HepG2 (cell line): ENCODE measurements around the gene ATP2B2. TPM values are rescaled to one million over a fixed set of nuclear protein-coding genes. Genes with fewer than 3 reads are reported as not detected.

Source experiments
- ATAC-seq: fragments of 200-7000 bp; cut with Tn5 transposase; 3 replicates; pipeline ENCODE4 v1.9.1; 2020; ENCODE audit warnings: mild to moderate bottlenecking, moderate library complexity
- BruUV-seq: library from RNA; stranded (reverse); fragments of 400-500 nt; replicated peaks from 2 replicates; lab custom pipeline; 2021; lab: Mats Ljungman, UMichigan
- CTCF ChIA-PET: fragments of 300-600 bp; formaldehyde crosslinking; extraction: SDS; loops from one replicate; lab custom pipeline; 2021; ENCODE audit warnings: low total read pairs, inconsistent platforms, low intra/inter-chr PET ratio; lab: Yijun Ruan, JAX
- POLR2A ChIA-PET: fragments of 350-600 bp; sonication (Branson Sonifier 250); formaldehyde crosslinking; loops from one replicate; lab custom pipeline; 2020; ENCODE audit warnings: antibody characterized with exemption, inconsistent platforms; lab: Yijun Ruan, JAX
- DNase-seq: peaks from one replicate; pipeline ENCODE4 v3.0.0-alpha.2; 2015; ENCODE audit warnings: low spot score
- FAIRE-seq: peaks from 3 replicates; lab custom pipeline; 2011; peaks lifted over from hg19 to GRCh38; lab: Jason Lieb, UNC
- H2AFZ ChIP-seq: one replicate; pipeline ENCODE4 v1.6.1; 2011; ENCODE audit warnings: low read length, inconsistent platforms
- H3K27ac ChIP-seq: fragments of 300-600 bp; 3 replicates; pipeline ENCODE4 v1.8.0; 2011; ENCODE audit warnings: mixed run types, mild to moderate bottlenecking, mixed read lengths, low read length, inconsistent platforms; ENCODE audit not compliant: insufficient read depth; ENCODE audit errors: extremely low read length
- H3K27me3 ChIP-seq, 2 experiments: fragments of 200-600 bp in 1 of 2; 2 replicates in 1 of 2; 3 replicates in 1 of 2; pipeline versions ENCODE4 v1.6.0 to v1.8.0; 2011; ENCODE audit warnings: low read length in 2 of 2, mild to moderate bottlenecking in 2 of 2, moderate library complexity in 2 of 2, inconsistent platforms in 1 of 2; ENCODE audit not compliant: insufficient read depth in 2 of 2, control insufficient read depth in 1 of 2
- H3K36me3 ChIP-seq, 2 experiments: fragments of 200-600 bp in 1 of 2; replicated peaks in 1 of 2; 2 replicates in 1 of 2; 3 replicates in 1 of 2; pipeline versions ENCODE4 v1.5.1 to v1.8.0; 2011; ENCODE audit warnings: low read length in 2 of 2, inconsistent platforms in 1 of 2; ENCODE audit not compliant: insufficient read depth in 2 of 2, control insufficient read depth in 1 of 2
- H3K4me1 ChIP-seq: 2 replicates; pipeline ENCODE4 v1.5.1; 2012; ENCODE audit warnings: low read length, inconsistent platforms; ENCODE audit not compliant: insufficient read depth
- H3K4me2 ChIP-seq: 2 replicates; pipeline ENCODE4 v1.6.0; 2011; ENCODE audit warnings: low read depth, low read length, inconsistent platforms
- H3K4me3 ChIP-seq, 3 experiments: fragments of 200-600 bp in 1 of 3; sonication (generic), shearing (Covaris generic) in 1 of 3; replicated peaks in 1 of 3; 2 replicates each; pipeline ENCODE4 v1.5.1; 2011 to 2016; ENCODE audit warnings: low read length in 3 of 3, inconsistent platforms in 2 of 3, low read depth in 2 of 3, mild to moderate bottlenecking in 2 of 3, control low read depth in 1 of 3, mixed read lengths in 1 of 3; ENCODE audit not compliant: insufficient read depth in 1 of 3
- H3K79me2 ChIP-seq: one replicate; pipeline ENCODE4 v1.6.1; 2011; ENCODE audit warnings: low read length, inconsistent platforms; ENCODE audit not compliant: insufficient read depth
- H3K9ac ChIP-seq: 2 replicates; pipeline ENCODE4 v1.6.0; 2011; ENCODE audit warnings: mild to moderate bottlenecking, low read depth, low read length, inconsistent platforms; ENCODE audit not compliant: insufficient read depth
- H3K9me3 ChIP-seq: 2 replicates; pipeline ENCODE4 v1.5.1; 2012; ENCODE audit warnings: mild to moderate bottlenecking, low read length
- H4K20me1 ChIP-seq: 2 replicates; pipeline ENCODE4 v1.6.0; 2011; ENCODE audit warnings: inconsistent platforms, mild to moderate bottlenecking, low read length, moderate library complexity; ENCODE audit not compliant: insufficient read depth
- ARNTL ChIP-seq: sonication (generic); formaldehyde crosslinking; IDR thresholded peaks from 2 replicates; pipeline ENCODE4 v1.4.0; 2020; ENCODE audit warnings: mild to moderate bottlenecking, missing genetic modification reagents
- CHCHD3 ChIP-seq: sonication (generic); formaldehyde crosslinking; IDR thresholded peaks from 2 replicates; pipeline ENCODE4 v1.8.0; 2022; ENCODE audit warnings: mild to moderate bottlenecking, missing genetic modification reagents, moderate library complexity
- FOSL2 ChIP-seq: sonication (generic); formaldehyde crosslinking; IDR thresholded peaks from 2 replicates; pipeline ENCODE4 v1.4.0; 2020; ENCODE audit warnings: missing genetic modification reagents
- FOXJ3 ChIP-seq: sonication (generic); formaldehyde crosslinking; IDR thresholded peaks from 2 replicates; pipeline ENCODE4 v1.4.0; 2020; ENCODE audit warnings: missing genetic modification reagents, mild to moderate bottlenecking, borderline replicate concordance
- GTF3A ChIP-seq: sonication (generic); formaldehyde crosslinking; conservative IDR thresholded peaks from 2 replicates; pipeline ENCODE4 v1.4.0; 2020; ENCODE audit warnings: mild to moderate bottlenecking, missing genetic modification reagents
- MBNL3 ChIP-seq: fragments of 250-450 bp; sonication (Bioruptor Pico); conservative IDR thresholded peaks from 2 replicates; pipeline ENCODE4 v1.8.0; 2022; ENCODE audit warnings: mild to moderate bottlenecking, inconsistent platforms
- SIN3B ChIP-seq: fragments of 150-350 bp; IDR thresholded peaks from 2 replicates; pipeline ENCODE4 v1.6.1; 2014; ENCODE audit warnings: low read length
- SPEN ChIP-seq: sonication (generic); formaldehyde crosslinking; IDR thresholded peaks from 2 replicates; pipeline ENCODE4 v1.5.1; 2020; ENCODE audit warnings: low read depth, mild to moderate bottlenecking, missing genetic modification reagents
- SRF ChIP-seq: IDR thresholded peaks from 2 replicates; pipeline ENCODE4 v1.6.1; 2011; ENCODE audit warnings: mild to moderate bottlenecking, low read depth, low read length, moderate library complexity
- TCF12 ChIP-seq, 2 experiments: fragments of 450-650 bp in 1 of 2; sonication (generic) in 1 of 2; formaldehyde crosslinking in 1 of 2; IDR thresholded peaks; 2 replicates each; pipeline versions ENCODE4 v1.6.1 to v1.8.0; 2017 to 2022; ENCODE audit warnings: antibody characterized with exemption in 1 of 2, mild to moderate bottlenecking in 1 of 2, missing genetic modification reagents in 1 of 2, moderate library complexity in 1 of 2
- ZBTB26 ChIP-seq: IDR thresholded peaks from 2 replicates; pipeline ENCODE4 v1.6.1; 2016; ENCODE audit warnings: missing compliant biosample characterization, missing genetic modification reagents, borderline replicate concordance
- ZNF513 ChIP-seq: sonication (generic); formaldehyde crosslinking; conservative IDR thresholded peaks from 2 replicates; pipeline ENCODE4 v1.5.0; 2020; ENCODE audit warnings: missing genetic modification reagents
- ZNF549 ChIP-seq: sonication (generic); formaldehyde crosslinking; IDR thresholded peaks from 2 replicates; pipeline ENCODE4 v1.5.0; 2020; ENCODE audit warnings: missing genetic modification reagents
- WGBS: methylation state at CpG from one replicate; pipeline ENCODE4 v1.1.6; 2017; ENCODE audit warnings: low lambda C conversion rate; 5-methylcytosine and 5-hydroxymethylcytosine counted together
- in situ Hi-C: cut with HindIII; loops from 2 replicates; pipeline ENCODE4 v1.10.0; 2017; ENCODE audit warnings: low pct_unique_long_range_greater_than_20kb; ENCODE audit not compliant: extremely low pct_ligation_motif_present
- intact Hi-C: fragments of 100-400 bp; cut with micrococcal nuclease; formaldehyde crosslinking; loops from one replicate; pipeline ENCODE4 v1.10.0; 2022; ENCODE audit not compliant: unreplicated experiment
- polyA plus RNA-seq, 8 experiments: library from polyadenylated mRNA; depleted of rRNA in 3 of 8; stranded (reverse) in 7 of 8; unstranded in 1 of 8; fragments of >200 nt; fragmentation: Illumina TruSeq in 4 of 8; extraction: Trizol in 4 of 8; gene quantifications; 2 replicates each; pipeline versions ENCODE4 v1.2.1 to v1.2.3, GENCODE V29; 2011 to 2016; ENCODE audit warnings: low read depth in 4 of 8, missing spikeins in 1 of 8, mixed read lengths in 1 of 8; ENCODE audit not compliant: insufficient read depth in 1 of 8
- total RNA-seq, 5 experiments: library from RNA; depleted of rRNA; stranded (reverse); fragments of >200 nt; fragmentation: Illumina TruSeq; extraction: Trizol; gene quantifications; 2 replicates each; pipeline ENCODE4 v1.2.3, GENCODE V29; 2016; ENCODE audit warnings: low read depth in 1 of 5
- TF ChIP-seq, protein P1 (sequence below): sonication (generic); formaldehyde crosslinking; IDR thresholded peaks from 2 replicates; pipeline ENCODE4 v1.5.0; 2020; ENCODE audit warnings: missing genetic modification reagents, mild to moderate bottlenecking, borderline replicate concordance
- TF ChIP-seq, protein P2 (sequence below): sonication (generic); formaldehyde crosslinking; IDR thresholded peaks from 2 replicates; pipeline ENCODE4 v1.4.0; 2020; ENCODE audit warnings: missing genetic modification reagents, borderline replicate concordance

ATP2B2 gene
- total and polyA plus RNA-seq, 2 of the 13 experiments (the other 11 are each of a cell fraction or from before 2014, with no cell fraction given), result 1.5 to 2.3 TPM

GRCh38 chr3:10546820-10547263, 41.5 kb upstream of the ATP2B2 start:
- no peak for TF ChIP-seq ZNF513 (CRISPR knock-in tag)
- no peak for TF ChIP-seq MBNL3 (CRISPR knock-in tag)
- TF ChIP-seq GTF3A (CRISPR knock-in tag), result no peak
- TF ChIP-seq SRF, result no peak
- no peak for TF ChIP-seq SPEN (CRISPR knock-in tag)
- TF ChIP-seq CHCHD3 (CRISPR knock-in tag), result no peak
- no peak for TF ChIP-seq ZNF549
- TF ChIP-seq ARNTL (CRISPR knock-in tag), result no peak
- no peak for TF ChIP-seq FOSL2 (CRISPR knock-in tag)
- TF ChIP-seq, protein P1, sequence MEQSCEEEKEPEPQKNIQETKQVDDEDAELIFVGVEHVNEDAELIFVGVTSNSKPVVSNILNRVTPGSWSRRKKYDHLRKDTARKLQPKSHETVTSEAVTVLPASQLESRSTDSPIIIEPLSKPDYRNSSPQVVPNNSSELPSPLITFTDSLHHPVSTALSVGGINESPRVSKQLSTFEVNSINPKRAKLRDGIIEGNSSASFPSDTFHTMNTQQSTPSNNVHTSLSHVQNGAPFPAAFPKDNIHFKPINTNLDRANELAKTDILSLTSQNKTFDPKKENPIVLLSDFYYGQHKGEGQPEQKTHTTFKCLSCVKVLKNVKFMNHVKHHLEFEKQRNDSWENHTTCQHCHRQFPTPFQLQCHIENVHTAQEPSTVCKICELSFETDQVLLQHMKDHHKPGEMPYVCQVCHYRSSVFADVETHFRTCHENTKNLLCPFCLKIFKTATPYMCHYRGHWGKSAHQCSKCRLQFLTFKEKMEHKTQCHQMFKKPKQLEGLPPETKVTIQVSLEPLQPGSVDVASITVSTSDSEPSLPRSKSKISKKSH (CRISPR knock-in tag), result no peak
- TF ChIP-seq FOXJ3 (CRISPR knock-in tag), result no peak
- no peak for TF ChIP-seq TCF12 (IDR thresholded peaks at IDR 0.05)
- no peak for TF ChIP-seq TCF12 (CRISPR knock-in tag; IDR thresholded peaks at IDR 0.05)
- TF ChIP-seq, protein P2, sequence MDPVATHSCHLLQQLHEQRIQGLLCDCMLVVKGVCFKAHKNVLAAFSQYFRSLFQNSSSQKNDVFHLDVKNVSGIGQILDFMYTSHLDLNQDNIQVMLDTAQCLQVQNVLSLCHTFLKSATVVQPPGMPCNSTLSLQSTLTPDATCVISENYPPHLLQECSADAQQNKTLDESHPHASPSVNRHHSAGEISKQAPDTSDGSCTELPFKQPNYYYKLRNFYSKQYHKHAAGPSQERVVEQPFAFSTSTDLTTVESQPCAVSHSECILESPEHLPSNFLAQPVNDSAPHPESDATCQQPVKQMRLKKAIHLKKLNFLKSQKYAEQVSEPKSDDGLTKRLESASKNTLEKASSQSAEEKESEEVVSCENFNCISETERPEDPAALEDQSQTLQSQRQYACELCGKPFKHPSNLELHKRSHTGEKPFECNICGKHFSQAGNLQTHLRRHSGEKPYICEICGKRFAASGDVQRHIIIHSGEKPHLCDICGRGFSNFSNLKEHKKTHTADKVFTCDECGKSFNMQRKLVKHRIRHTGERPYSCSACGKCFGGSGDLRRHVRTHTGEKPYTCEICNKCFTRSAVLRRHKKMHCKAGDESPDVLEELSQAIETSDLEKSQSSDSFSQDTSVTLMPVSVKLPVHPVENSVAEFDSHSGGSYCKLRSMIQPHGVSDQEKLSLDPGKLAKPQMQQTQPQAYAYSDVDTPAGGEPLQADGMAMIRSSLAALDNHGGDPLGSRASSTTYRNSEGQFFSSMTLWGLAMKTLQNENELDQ (CRISPR knock-in tag), result no peak
- TF ChIP-seq ZBTB26, result no peak
- no peak for TF ChIP-seq SIN3B
- H3K4me1 ChIP-seq, result no peaks in the 10 kb centered on the region
- in situ Hi-C loops, result no loop called here
- ChIA-PET CTCF (no interaction called here), POLR2A (no interaction called here)
- 16% methylated on average over 9 of the region's 14 CpGs for WGBS
- H3K9me3 ChIP-seq, result peaks cover 6% of the 10 kb centered on the region
- H3K36me3 ChIP-seq, result no peaks in the 10 kb centered on the region
- no peaks in the 10 kb centered on the region for H4K20me1 ChIP-seq
- intact Hi-C loops, result no loop called here
- DNase-seq (no peak), FAIRE-seq (no peak), ATAC-seq (peak; percentile 54)
- peaks cover 2 to 18% of the 10 kb centered on the region in 2 experiments; a peak in 3 of 5 replicates for H3K27me3 ChIP-seq
- no peak overlapping the region for H2AFZ ChIP-seq
- H3K27ac ChIP-seq, result no peak overlapping the region
- H3K79me2 ChIP-seq, result no peaks in the 10 kb centered on the region
- H3K4me2 ChIP-seq, result no peak overlapping the region
- no peak overlapping the region for H3K4me3 ChIP-seq
- no TSS peak for BruUV-seq
- H3K9ac ChIP-seq, result no peak overlapping the region
